ENCODE results near the gene INPP5D.

DNA sequence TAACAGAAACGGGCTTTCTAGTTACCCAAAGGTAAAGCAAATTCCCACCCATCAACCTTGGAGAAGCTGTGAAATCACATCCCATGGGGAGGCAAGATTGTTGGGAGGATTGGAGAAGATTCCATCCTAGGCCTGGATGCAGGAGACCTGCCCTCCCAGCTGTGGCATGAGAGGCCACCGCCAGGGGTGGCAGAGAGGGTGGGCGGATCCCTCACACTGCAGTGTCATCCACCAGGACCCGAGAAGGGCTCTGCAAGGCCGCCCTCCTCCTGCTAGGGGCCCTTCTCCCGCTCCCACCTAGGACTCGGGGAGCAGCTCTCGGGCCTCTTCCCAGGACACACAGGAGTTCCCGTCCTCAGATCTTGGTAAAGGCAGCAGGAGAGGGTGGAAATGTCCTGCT lies 175.8 kb downstream of the INPP5D start:
- TF ChIP-seq, protein P1, sequence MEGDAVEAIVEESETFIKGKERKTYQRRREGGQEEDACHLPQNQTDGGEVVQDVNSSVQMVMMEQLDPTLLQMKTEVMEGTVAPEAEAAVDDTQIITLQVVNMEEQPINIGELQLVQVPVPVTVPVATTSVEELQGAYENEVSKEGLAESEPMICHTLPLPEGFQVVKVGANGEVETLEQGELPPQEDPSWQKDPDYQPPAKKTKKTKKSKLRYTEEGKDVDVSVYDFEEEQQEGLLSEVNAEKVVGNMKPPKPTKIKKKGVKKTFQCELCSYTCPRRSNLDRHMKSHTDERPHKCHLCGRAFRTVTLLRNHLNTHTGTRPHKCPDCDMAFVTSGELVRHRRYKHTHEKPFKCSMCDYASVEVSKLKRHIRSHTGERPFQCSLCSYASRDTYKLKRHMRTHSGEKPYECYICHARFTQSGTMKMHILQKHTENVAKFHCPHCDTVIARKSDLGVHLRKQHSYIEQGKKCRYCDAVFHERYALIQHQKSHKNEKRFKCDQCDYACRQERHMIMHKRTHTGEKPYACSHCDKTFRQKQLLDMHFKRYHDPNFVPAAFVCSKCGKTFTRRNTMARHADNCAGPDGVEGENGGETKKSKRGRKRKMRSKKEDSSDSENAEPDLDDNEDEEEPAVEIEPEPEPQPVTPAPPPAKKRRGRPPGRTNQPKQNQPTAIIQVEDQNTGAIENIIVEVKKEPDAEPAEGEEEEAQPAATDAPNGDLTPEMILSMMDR (IDR thresholded peaks at IDR 0.05; ENCODE audit: low read length), result peak; percentile 11; the same call in 1 of the 2 replicates
- no peak for TF ChIP-seq EZH2 (IDR thresholded peaks at IDR 0.05; ENCODE audit: borderline replicate concordance, low read length)

All from OCI-LY1 (cell line).